ENCODE measurements around the gene ZNF19.

Gene ZNF19

DNA sequence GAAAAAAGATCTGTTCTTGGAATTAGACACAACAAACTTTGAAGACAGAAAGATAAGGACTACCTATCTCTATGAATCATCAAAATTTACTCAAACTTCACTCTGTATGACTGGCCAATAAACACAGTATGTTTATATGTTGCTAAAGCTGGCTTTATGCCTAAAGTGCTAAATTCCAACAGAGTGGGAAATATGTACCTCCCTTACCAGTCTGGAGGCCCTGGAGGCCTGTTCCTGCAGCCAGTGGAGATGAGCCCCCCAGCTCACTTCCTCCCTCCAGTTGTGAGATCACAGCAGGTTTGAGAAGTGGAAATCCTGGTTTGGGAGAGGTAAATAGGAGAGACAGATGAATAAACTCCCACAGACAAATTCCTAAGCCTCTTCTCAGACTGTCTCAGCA lies 36.1 kb downstream of the ZNF19 start:
- no peaks in the 10 kb centered on the region for H3K4me1 ChIP-seq (ENCODE audit: low read length)
- TF ChIP-seq, protein P1, sequence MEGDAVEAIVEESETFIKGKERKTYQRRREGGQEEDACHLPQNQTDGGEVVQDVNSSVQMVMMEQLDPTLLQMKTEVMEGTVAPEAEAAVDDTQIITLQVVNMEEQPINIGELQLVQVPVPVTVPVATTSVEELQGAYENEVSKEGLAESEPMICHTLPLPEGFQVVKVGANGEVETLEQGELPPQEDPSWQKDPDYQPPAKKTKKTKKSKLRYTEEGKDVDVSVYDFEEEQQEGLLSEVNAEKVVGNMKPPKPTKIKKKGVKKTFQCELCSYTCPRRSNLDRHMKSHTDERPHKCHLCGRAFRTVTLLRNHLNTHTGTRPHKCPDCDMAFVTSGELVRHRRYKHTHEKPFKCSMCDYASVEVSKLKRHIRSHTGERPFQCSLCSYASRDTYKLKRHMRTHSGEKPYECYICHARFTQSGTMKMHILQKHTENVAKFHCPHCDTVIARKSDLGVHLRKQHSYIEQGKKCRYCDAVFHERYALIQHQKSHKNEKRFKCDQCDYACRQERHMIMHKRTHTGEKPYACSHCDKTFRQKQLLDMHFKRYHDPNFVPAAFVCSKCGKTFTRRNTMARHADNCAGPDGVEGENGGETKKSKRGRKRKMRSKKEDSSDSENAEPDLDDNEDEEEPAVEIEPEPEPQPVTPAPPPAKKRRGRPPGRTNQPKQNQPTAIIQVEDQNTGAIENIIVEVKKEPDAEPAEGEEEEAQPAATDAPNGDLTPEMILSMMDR (IDR thresholded peaks at IDR 0.05; ENCODE audit: low read length) = no peak
- TF ChIP-seq EZH2 (optimal IDR thresholded peaks at IDR 0.05; ENCODE audit: low read depth, low read length) = no peak
- no peak for TF ChIP-seq EZH2phosphoT487 (IDR thresholded peaks at IDR 0.05; ENCODE audit: low read length)
- H3K27me3 ChIP-seq (replicated peaks; ENCODE audit: insufficient read depth, low read length) = no peaks in the 10 kb centered on the region
- H3K27ac ChIP-seq (ENCODE audit: low read length) = no peak overlapping the region
- no peak overlapping the region for H3K4me3 ChIP-seq (ENCODE audit: low read length)
- no peaks in the 10 kb centered on the region for H3F3A ChIP-seq (ENCODE audit: insufficient read depth, low read length)
- no peaks in the 10 kb centered on the region; the same call in 1 of the 2 replicates for H3K9me3 ChIP-seq (replicated peaks; ENCODE audit: insufficient read depth, low read length)
- DNase-seq = no peak
- H3K4me2 ChIP-seq (ENCODE audit: low read depth, low read length) = no peak overlapping the region
- no peaks in the 10 kb centered on the region for H4K20me1 ChIP-seq (ENCODE audit: insufficient read depth, low read length)
- no peak overlapping the region for H3K9ac ChIP-seq (ENCODE audit: low read length)
- H2AFZ ChIP-seq (ENCODE audit: low read length) = no peak overlapping the region
- H3K79me2 ChIP-seq (ENCODE audit: low read length) = no peaks in the 10 kb centered on the region
- H3K36me3 ChIP-seq (replicated peaks; ENCODE audit: insufficient read depth, low read length) = peaks cover 18% of the 10 kb centered on the region
- no peaks in the 10 kb centered on the region for H3K9me2 ChIP-seq (replicated peaks; ENCODE audit: insufficient read depth, low read length)

DNA sequence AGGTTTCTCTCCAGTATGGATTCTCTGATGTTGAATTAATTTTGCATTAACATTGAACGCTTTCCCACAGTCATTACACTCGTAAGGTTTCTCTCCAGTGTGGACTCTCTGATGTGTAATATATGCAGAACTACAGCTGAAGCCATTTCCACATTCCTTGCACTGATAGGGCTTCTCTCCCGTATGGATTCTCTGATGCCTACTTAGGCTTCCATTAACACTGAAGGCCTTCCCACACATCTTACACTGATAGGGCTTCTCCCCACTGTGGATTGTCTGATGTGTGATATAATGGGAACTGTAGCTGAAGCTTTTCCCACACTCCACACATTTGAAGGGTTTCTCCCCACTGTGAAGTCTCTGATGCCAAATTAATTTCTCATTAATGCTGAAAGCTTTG lies 40.1 kb downstream of the ZNF19 start:
- no peaks in the 10 kb centered on the region for H3F3A ChIP-seq (ENCODE audit: insufficient read depth, low read length)
- no peaks in the 10 kb centered on the region for H3K79me2 ChIP-seq (ENCODE audit: low read length)
- no peaks in the 10 kb centered on the region for H4K20me1 ChIP-seq (ENCODE audit: insufficient read depth, low read length)
- H3K4me2 ChIP-seq (ENCODE audit: low read depth, low read length) = no peak overlapping the region
- H3K4me3 ChIP-seq (ENCODE audit: low read length) = no peak overlapping the region
- TF ChIP-seq EZH2phosphoT487 (IDR thresholded peaks at IDR 0.05; ENCODE audit: low read length) = no peak
- TF ChIP-seq, protein P1 (IDR thresholded peaks at IDR 0.05; ENCODE audit: low read length) = no peak
- TF ChIP-seq EZH2 (optimal IDR thresholded peaks at IDR 0.05; ENCODE audit: low read depth, low read length) = no peak
- H3K36me3 ChIP-seq (replicated peaks; ENCODE audit: insufficient read depth, low read length) = peaks cover 18% of the 10 kb centered on the region
- no peaks in the 10 kb centered on the region for H3K27me3 ChIP-seq (replicated peaks; ENCODE audit: insufficient read depth, low read length)
- H3K9ac ChIP-seq (ENCODE audit: low read length) = no peak overlapping the region
- H3K9me3 ChIP-seq (replicated peaks; ENCODE audit: insufficient read depth, low read length) = no peaks in the 10 kb centered on the region; the same call in 1 of the 2 replicates
- no peak for DNase-seq
- H2AFZ ChIP-seq (ENCODE audit: low read length) = no peak overlapping the region
- no peaks in the 10 kb centered on the region for H3K9me2 ChIP-seq (replicated peaks; ENCODE audit: insufficient read depth, low read length)
- H3K27ac ChIP-seq (ENCODE audit: low read length) = no peak overlapping the region
- no peaks in the 10 kb centered on the region for H3K4me1 ChIP-seq (ENCODE audit: low read length)

DNA sequence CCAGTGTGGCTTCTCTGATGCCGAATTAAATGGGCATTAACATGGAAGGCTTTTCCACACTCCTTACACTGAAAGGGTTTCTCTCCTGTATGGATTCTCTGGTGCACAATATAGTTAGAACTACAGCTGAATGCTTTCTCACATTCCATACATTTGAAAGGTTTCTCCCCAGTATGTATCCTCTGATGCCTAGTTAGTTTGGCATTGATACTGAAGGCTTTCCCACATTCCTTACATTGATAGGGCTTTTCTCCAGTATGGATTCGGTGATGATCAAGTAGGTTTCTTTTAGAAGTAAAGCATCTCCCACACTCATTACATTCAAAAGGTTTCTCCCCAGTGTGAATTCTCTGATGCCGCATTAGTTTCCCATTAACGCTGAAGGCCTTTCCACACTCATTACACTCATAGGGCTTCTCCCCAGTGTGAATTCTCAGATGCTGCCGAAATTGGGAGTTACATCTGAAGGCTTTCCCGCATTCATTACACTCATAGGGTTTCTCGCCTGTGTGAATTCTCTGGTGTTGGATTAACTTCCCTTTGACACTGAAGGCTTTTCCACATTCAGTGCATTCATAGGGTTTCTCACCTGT lies 40.8 kb downstream of the ZNF19 start:
- Histone ChIP-seq H3K27ac (ENCODE audit: low read length) (no peak overlapping the region), H2AFZ (ENCODE audit: low read length) (no peak overlapping the region), H3K79me2 (ENCODE audit: low read length) (no peaks in the 10 kb centered on the region), H4K20me1 (ENCODE audit: insufficient read depth, low read length) (no peaks in the 10 kb centered on the region), H3K36me3 (replicated peaks; ENCODE audit: insufficient read depth, low read length) (peaks cover 18% of the 10 kb centered on the region), H3K4me2 (ENCODE audit: low read depth, low read length) (no peak overlapping the region), H3K4me3 (ENCODE audit: low read length) (no peak overlapping the region), H3K9me3 (replicated peaks; ENCODE audit: insufficient read depth, low read length) (no peaks in the 10 kb centered on the region; the same call in 1 of the 2 replicates), H3K4me1 (ENCODE audit: low read length) (no peaks in the 10 kb centered on the region), H3K9me2 (replicated peaks; ENCODE audit: insufficient read depth, low read length) (no peaks in the 10 kb centered on the region), H3K27me3 (replicated peaks; ENCODE audit: insufficient read depth, low read length) (no peaks in the 10 kb centered on the region), H3F3A (ENCODE audit: insufficient read depth, low read length) (no peaks in the 10 kb centered on the region), H3K9ac (ENCODE audit: low read length) (no peak overlapping the region)
- no peak for DNase-seq
- TF ChIP-seq EZH2phosphoT487 (IDR thresholded peaks at IDR 0.05; ENCODE audit: low read length) = no peak
- TF ChIP-seq, protein P1 (IDR thresholded peaks at IDR 0.05; ENCODE audit: low read length) = no peak
- no peak for TF ChIP-seq EZH2 (optimal IDR thresholded peaks at IDR 0.05; ENCODE audit: low read depth, low read length)
